Small intestine (tissue), 16 donors: ENCODE results near the gene R3HDM1. TPM values are rescaled to one million over a fixed set of nuclear protein-coding genes. Genes with fewer than 3 reads are reported as not detected.
A peak's percentile ranks its signal among the peaks of the same experiment; 100 is the strongest.
"Not testable (repeated sequence)": the region's sequence is repeated elsewhere in the genome, so short reads cannot be mapped to it uniquely, and the experiment has no call there.

ENCODE experiments used
- DNase-seq, 2 donors: peaks; one replicate each; pipeline versions ENCODE4 v3.0.0 to v3.0.0-alpha.2; 2013
- FAIRE-seq: peaks from 2 replicates; lab custom pipeline; 2012; peaks lifted over from hg19 to GRCh38; lab: Jason Lieb, UNC
- H3K27ac ChIP-seq, 3 donors: one replicate each; pipeline ENCODE4 v1.5.1; 2013; ENCODE audit warnings: low read length in 2 of 3, mild to moderate bottlenecking in 2 of 3, control low read depth in 1 of 3, inconsistent platforms in 1 of 3, low read depth in 1 of 3, moderate library complexity in 1 of 3
- H3K27me3 ChIP-seq, 3 donors: one replicate each; pipeline ENCODE4 v1.6.1; 2013; ENCODE audit warnings: low read length in 3 of 3, inconsistent platforms in 1 of 3; ENCODE audit not compliant: control insufficient read depth in 3 of 3, insufficient read depth in 3 of 3
- H3K36me3 ChIP-seq, 3 donors: one replicate each; pipeline ENCODE4 v1.6.1; 2013; ENCODE audit warnings: low read length in 3 of 3, inconsistent platforms in 1 of 3, low read depth in 1 of 3, mild to moderate bottlenecking in 1 of 3, moderate library complexity in 1 of 3; ENCODE audit not compliant: control insufficient read depth in 3 of 3, insufficient read depth in 2 of 3
- H3K4me1 ChIP-seq, 3 donors: one replicate each; pipeline ENCODE4 v1.6.1; 2013; ENCODE audit warnings: low read length in 2 of 3, inconsistent platforms in 1 of 3, low read depth in 1 of 3, mild to moderate bottlenecking in 1 of 3, moderate library complexity in 1 of 3; ENCODE audit not compliant: control insufficient read depth in 3 of 3, insufficient read depth in 2 of 3
- H3K4me3 ChIP-seq, 3 donors: one replicate each; pipeline ENCODE4 v1.5.1; 2013; ENCODE audit warnings: low read length in 3 of 3, control low read depth in 1 of 3, inconsistent platforms in 1 of 3, low read depth in 1 of 3, mild to moderate bottlenecking in 1 of 3, moderate library complexity in 1 of 3
- H3K9me3 ChIP-seq, 2 donors: one replicate each; pipeline ENCODE4 v1.6.1; 2013; ENCODE audit warnings: low read depth in 1 of 2, low read length in 1 of 2; ENCODE audit not compliant: control insufficient read depth in 2 of 2, insufficient read depth in 1 of 2
- WGBS, 3 donors: extraction: QIAGEN DNeasy Blood & Tissue Kit; methylation state at CpG; one replicate each; pipeline ENCODE4 v1.1.7; 2013; 5-methylcytosine and 5-hydroxymethylcytosine counted together
- long read RNA-seq, 10 donors: transcript quantifications; one replicate each; lab custom pipeline, GENCODE V29; 2026
- polyA plus RNA-seq, 4 donors: library from polyadenylated mRNA; stranded (reverse) in 3 of 4; unstranded in 1 of 4; fragments of 200-250 nt in 3 of 4; fragments of 120-200 nt in 1 of 4; gene quantifications; one replicate each; pipeline versions ENCODE4 v1.2.1 to v1.2.3, GENCODE V29; 2013
- donor health status: healthy with polysubstance abuse.
- donor health status: control.
- donor health status: control.
- donor health status: Bipolar disorder and iron deficiency.
- donor health status: healthy.

Gene R3HDM1
- polyA plus RNA-seq = 10 to 100 TPM in 2 of 4 donors, 1 to 10 TPM in 2; 5.4 to 20.4 (median 10.2) TPM
- long read RNA-seq, donor 1 = 0 reads
- long read RNA-seq, donor 2 = 0 reads
- long read RNA-seq, donor 3 = 0 reads
- long read RNA-seq, donor 4 = 0 reads
- long read RNA-seq, donor 5 = 0 reads
- long read RNA-seq, donor 6 = 0 reads
- long read RNA-seq, donor 7 = 0 reads
- long read RNA-seq, donor 8 = 0 reads
- long read RNA-seq, donor 9 = 0 reads
- long read RNA-seq, donor 10, partial matches to known transcripts = 0 of 2 reads
- long read RNA-seq, donor 10, other reads (novel, unspliced or antisense) = 0 of 2 reads

- H3K36me3 ChIP-seq = no peaks in the 10 kb centered on the region
- no peaks in the 10 kb centered on the region for H3K27me3 ChIP-seq
- H3K27ac ChIP-seq = peak within 1 kb of the TSS; percentile 42 to 95 (median 95)
- H3K4me1 ChIP-seq = peaks cover 0 to 3% (median 2%) of the 10 kb centered on the region in 3 donors
- DNase-seq (peak; percentile 100), FAIRE-seq (peak; percentile 71)
- peak within 1 kb of the TSS; percentile 68 to 84 (median 81) for H3K4me3 ChIP-seq
- WGBS, 3 donors = 0 to 1% (median 0%) methylated on average over 55 to 75 of the region's 75 CpGs
- no peaks in the 10 kb centered on the region for H3K9me3 ChIP-seq
Measured at GRCh38 chr2:135531231-135532197, at the start of gene R3HDM1. Gene R3HDM1 (plus strand): TSS chr2:135531484. CDS start chr2:135604846, 73,362 bp downstream.

DNA sequence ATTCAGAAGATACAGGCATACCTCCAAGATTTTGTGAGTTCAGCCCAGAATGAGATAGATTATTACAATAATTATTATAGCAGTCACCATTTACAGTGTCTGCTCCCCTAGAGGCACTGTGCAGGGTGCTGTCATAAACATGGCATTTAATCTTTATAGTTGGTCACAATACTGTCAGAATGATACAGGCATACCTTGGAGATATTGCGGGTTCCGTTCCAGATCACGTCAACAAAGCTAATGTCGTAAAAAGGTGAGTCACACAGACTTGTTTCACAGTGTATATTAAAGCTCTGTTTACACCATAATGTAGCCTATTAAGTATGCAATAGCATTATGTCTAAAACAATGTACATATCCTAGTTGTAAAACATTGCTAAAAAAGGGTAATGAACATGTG, 45.8 kb upstream of the R3HDM1 start:
- H3K4me1 ChIP-seq = no peaks in the 10 kb centered on the region
- FAIRE-seq = no peak
- WGBS, 3 donors = 70 to 87% (median 71%) methylated on average over 4 of the region's 4 CpGs
- no peak overlapping the region for H3K4me3 ChIP-seq
- H3K9me3 ChIP-seq = peaks cover 0 to 19% of the 10 kb centered on the region in 2 donors
- peak in 1 of 2 donors; percentile 42 for DNase-seq
- H3K27ac ChIP-seq = no peak overlapping the region
- H3K27me3 ChIP-seq = no peaks in the 10 kb centered on the region
- no peaks in the 10 kb centered on the region for H3K36me3 ChIP-seq

GRCh38 chr2:135490376-135490775, 40.9 kb upstream of the R3HDM1 start:
- Histone ChIP-seq H3K4me1 (no peaks in the 10 kb centered on the region), H3K9me3 (peaks cover 0 to 17% of the 10 kb centered on the region in 2 donors), H3K36me3 (peaks cover 0 to 2% (median 0%) of the 10 kb centered on the region in 3 donors), H3K27ac (no peak overlapping the region), H3K27me3 (no peaks in the 10 kb centered on the region), H3K4me3 (no peak overlapping the region)
- WGBS, 3 donors = 93 to 97% (median 94%) methylated on average over 1 of the region's 1 CpG
- DNase-seq (no peak), FAIRE-seq (no peak)

DNA sequence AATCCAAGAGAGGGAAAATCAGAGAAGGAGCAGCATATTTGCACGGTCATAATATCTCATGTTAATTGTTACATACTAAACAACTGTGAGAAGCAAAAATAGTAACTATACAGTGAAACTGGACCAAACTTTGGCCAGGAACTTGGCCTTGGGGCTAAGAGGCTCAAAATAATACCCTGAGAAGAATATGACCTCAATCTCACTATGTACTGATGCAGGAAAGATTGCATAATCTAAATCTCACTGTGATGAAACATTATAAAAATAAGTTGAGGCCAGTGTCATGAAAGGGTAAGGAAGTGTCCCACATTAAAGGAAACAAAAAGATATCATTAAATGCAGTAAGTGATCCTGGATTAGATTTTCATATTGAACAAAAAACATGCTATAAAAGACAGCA, 36.8 kb upstream of the R3HDM1 start:
- 90 to 96% (median 91%) methylated on average over 1 of the region's 1 CpG for WGBS, 3 donors
- peaks cover 0 to 16% of the 10 kb centered on the region in 2 donors for H3K9me3 ChIP-seq
- no peak overlapping the region for H3K27ac ChIP-seq
- no peak for FAIRE-seq
- H3K36me3 ChIP-seq = peaks cover 0 to 2% (median 0%) of the 10 kb centered on the region in 3 donors
- no peaks in the 10 kb centered on the region for H3K4me1 ChIP-seq
- DNase-seq = no peak
- H3K27me3 ChIP-seq = no peaks in the 10 kb centered on the region
- no peak overlapping the region for H3K4me3 ChIP-seq

DNA sequence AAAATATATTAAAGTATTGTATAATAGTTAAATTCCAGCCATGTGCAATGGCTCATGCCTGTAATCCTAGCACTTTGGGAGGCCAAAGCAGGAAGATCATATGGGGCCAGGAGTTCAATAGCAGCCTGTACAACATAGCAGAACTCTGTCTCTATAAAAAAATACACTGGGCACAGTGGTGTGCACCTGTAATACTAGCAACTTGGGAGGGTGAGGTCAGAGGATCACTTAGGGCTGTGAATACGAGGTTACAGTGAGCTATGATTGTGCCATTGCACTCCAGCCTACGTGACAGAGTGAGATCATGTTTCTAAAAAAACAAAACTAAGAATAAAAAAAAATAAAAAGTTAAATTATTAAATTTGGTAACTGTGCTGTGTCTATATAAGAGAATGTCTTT, 36.4 kb upstream of the R3HDM1 start:
- no peak overlapping the region for H3K4me3 ChIP-seq

DNA sequence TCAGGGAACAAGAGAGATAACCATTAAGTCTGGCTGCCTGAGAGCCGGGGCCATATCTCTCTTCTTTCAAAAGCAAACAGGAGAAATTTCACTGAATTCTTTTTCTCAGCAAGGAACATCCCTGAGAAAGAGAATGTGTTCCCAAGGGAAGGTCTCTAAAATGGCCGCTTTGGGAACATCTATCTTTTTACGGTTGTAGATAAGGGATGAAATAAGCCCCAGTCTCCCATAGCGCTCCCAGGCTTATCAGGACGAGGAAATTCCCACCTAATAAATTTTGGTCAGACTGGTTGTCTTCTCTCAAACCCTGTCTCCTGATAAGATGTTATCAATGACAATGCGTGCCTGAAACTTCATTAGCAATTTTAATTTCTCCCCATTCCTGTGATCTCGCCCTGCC, 32.7 kb upstream of the R3HDM1 start:
- FAIRE-seq, H3K27ac ChIP-seq, DNase-seq, H3K4me1 ChIP-seq, H3K27me3 ChIP-seq, H3K36me3 ChIP-seq, H3K4me3 ChIP-seq: not testable (repeated sequence)
- WGBS, 3 donors = 95 to 96% (median 95%) methylated on average over 7 of the region's 7 CpGs
- peaks cover 0 to 14% of the 10 kb centered on the region in 2 donors for H3K9me3 ChIP-seq

More for the DNA sequence above, 36.4 kb upstream of the R3HDM1 start:
- no peaks in the 10 kb centered on the region for H3K4me1 ChIP-seq
- H3K9me3 ChIP-seq = peaks cover 0 to 16% of the 10 kb centered on the region in 2 donors
- H3K36me3 ChIP-seq = peaks cover 0 to 2% (median 0%) of the 10 kb centered on the region in 3 donors
- 94 to 95% (median 95%) methylated on average over 2 of the region's 2 CpGs for WGBS, 3 donors
- DNase-seq = no peak
- no peaks in the 10 kb centered on the region for H3K27me3 ChIP-seq
- no peak for FAIRE-seq
- H3K27ac ChIP-seq = no peak overlapping the region

- H3K36me3 ChIP-seq = no peaks in the 10 kb centered on the region
- no peaks in the 10 kb centered on the region for H3K27me3 ChIP-seq
- H3K4me1 ChIP-seq = no peaks in the 10 kb centered on the region
- FAIRE-seq (no peak), DNase-seq (no peak)
- H3K4me3 ChIP-seq = no peak overlapping the region
- no peaks in the 10 kb centered on the region for H3K9me3 ChIP-seq
- 79 to 96% (median 90%) methylated on average over 1 of the region's 1 CpG for WGBS, 3 donors
- H3K27ac ChIP-seq = no peak overlapping the region
Measured at GRCh38 chr2:135504811-135505210, 26.5 kb upstream of the R3HDM1 start.

DNA sequence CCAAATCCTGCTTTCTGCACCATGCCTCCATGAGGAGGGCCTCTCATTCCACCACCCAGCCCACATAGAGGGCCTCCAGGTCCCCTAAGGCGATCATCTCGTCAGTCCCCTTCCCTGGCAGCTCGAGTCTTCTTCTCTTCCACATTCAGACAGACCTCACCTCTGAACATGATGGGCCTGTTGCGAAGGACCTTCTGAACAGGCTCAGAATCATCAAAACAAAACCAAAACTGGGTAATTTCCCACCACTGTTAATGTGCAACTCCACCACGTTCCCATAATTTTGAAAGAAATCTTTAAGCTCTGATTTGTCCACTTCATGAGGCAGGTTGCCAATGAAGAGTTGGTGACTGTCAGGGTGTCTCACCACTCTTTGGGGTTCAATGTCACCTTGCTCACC, 20.7 kb upstream of the R3HDM1 start:
- FAIRE-seq (no peak), DNase-seq (no peak)
- Histone ChIP-seq H3K9me3 (peaks cover 0 to 10% of the 10 kb centered on the region in 2 donors), H3K4me1 (no peaks in the 10 kb centered on the region), H3K27ac (no peak overlapping the region), H3K27me3 (no peaks in the 10 kb centered on the region), H3K36me3 (no peaks in the 10 kb centered on the region), H3K4me3 (no peak overlapping the region)
- 90 to 96% (median 91%) methylated on average over 5 of the region's 5 CpGs for WGBS, 3 donors
